Gastrocnemius medialis (tissue), 4 donors: Measurements from ENCODE around the gene DLG1.

Experiments used
- CTCF ChIP-seq, 5 experiments: fragments of 450-650 bp in 3 of 5; fragments of 200-600 bp in 2 of 5; sonication (generic) in 2 of 5; IDR thresholded peaks in 4 of 5; conservative IDR thresholded peaks in 1 of 5; 1 replicate in 4 of 5; 2 replicates in 1 of 5; pipeline ENCODE4 v1.5.1; 2016 to 2019; ENCODE audit warnings: antibody characterized with exemption in 5 of 5, mild to moderate bottlenecking in 3 of 5, moderate library complexity in 3 of 5
- POLR2A ChIP-seq, 2 donors: fragments of 450-650 bp; IDR thresholded peaks; one replicate each; pipeline ENCODE4 v1.6.1; 2017; ENCODE audit warnings: antibody characterized with exemption in 2 of 2, mild to moderate bottlenecking in 2 of 2, moderate library complexity in 2 of 2

GRCh38 chr3:197302696-197303341 lies 4.4 kb upstream of the DLG1 start:
- TF ChIP-seq CTCF (IDR thresholded peaks at IDR 0.05 in 4 of 5, conservative IDR thresholded peaks at IDR 0.05 in 1 of 5) (no peak), POLR2A (IDR thresholded peaks at IDR 0.05) (no peak)
